Measurements from ENCODE around the gene FAM186B. TPM values are rescaled to one million over a fixed set of nuclear protein-coding genes. Genes with fewer than 3 reads are reported as not detected.

FAM186B gene
- total and polyA plus RNA-seq, 9 donors: 0.11 to 1.5 (median 0.73) TPM

- Histone ChIP-seq H3K36me3 (no peaks in the 10 kb centered on the region), H3K4me3 (no peak overlapping the region), H3K4me1 (ENCODE audit: insufficient read depth) (peaks cover 6% of the 10 kb centered on the region), H3K9me3 (no peaks in the 10 kb centered on the region), H3K27me3 (no peaks in the 10 kb centered on the region), H3K27ac (peak overlapping the region in 1 of 2 donors; percentile 44)
- WGBS, 3 donors: 19 to 35% (median 21%) methylated on average over 13 of the region's 13 CpGs
- TF ChIP-seq EP300 (IDR thresholded peaks at IDR 0.05): no peak
- no peak for TF ChIP-seq CTCF (IDR thresholded peaks at IDR 0.05)
- no peak for TF ChIP-seq POLR2A (IDR thresholded peaks at IDR 0.05)
- intact Hi-C loops (cut with DNase I): no loop called here
- peak; percentile 46 to 73 (median 66) for DNase-seq
These were observed 31.1 kb upstream of the FAM186B start for GRCh38 chr12:49636574-49636973.

GRCh38 chr12:49635656-49636055 lies 30.2 kb upstream of the FAM186B start:
- Histone ChIP-seq H3K9me3 (no peaks in the 10 kb centered on the region), H3K36me3 (no peaks in the 10 kb centered on the region), H3K4me1 (ENCODE audit: insufficient read depth) (peaks cover 6% of the 10 kb centered on the region), H3K27ac (no peak overlapping the region), H3K27me3 (no peaks in the 10 kb centered on the region), H3K4me3 (no peak overlapping the region)
- TF ChIP-seq POLR2A (IDR thresholded peaks at IDR 0.05): no peak
- TF ChIP-seq CTCF (IDR thresholded peaks at IDR 0.05): no peak
- no peak for TF ChIP-seq EP300 (IDR thresholded peaks at IDR 0.05)
- DNase-seq: no peak
- WGBS, 3 donors: 85 to 89% (median 86%) methylated on average over 4 of the region's 4 CpGs
- intact Hi-C loops (cut with DNase I): no loop called here

- peaks cover 6% of the 10 kb centered on the region for H3K4me1 ChIP-seq (ENCODE audit: insufficient read depth)
- intact Hi-C loops (cut with DNase I): no loop called here
- H3K36me3 ChIP-seq: no peaks in the 10 kb centered on the region
- no peak overlapping the region for H3K27ac ChIP-seq
- no peak overlapping the region for H3K4me3 ChIP-seq
- WGBS, 3 donors: 81 to 86% (median 84%) methylated on average over 9 of the region's 9 CpGs
- H3K27me3 ChIP-seq: no peaks in the 10 kb centered on the region
- no peaks in the 10 kb centered on the region for H3K9me3 ChIP-seq
- TF ChIP-seq EP300 (IDR thresholded peaks at IDR 0.05): no peak
- no peak for TF ChIP-seq POLR2A (IDR thresholded peaks at IDR 0.05)
- TF ChIP-seq CTCF (IDR thresholded peaks at IDR 0.05): no peak
- DNase-seq: no peak
These were observed 29.6 kb upstream of the FAM186B start for GRCh38 chr12:49635036-49635435.

- TF ChIP-seq EP300 (IDR thresholded peaks at IDR 0.05) (no peak), POLR2A (IDR thresholded peaks at IDR 0.05) (no peak), CTCF (IDR thresholded peaks at IDR 0.05) (no peak)
- Histone ChIP-seq H3K9me3 (no peaks in the 10 kb centered on the region), H3K36me3 (no peaks in the 10 kb centered on the region), H3K4me1 (ENCODE audit: insufficient read depth) (peaks cover 6% of the 10 kb centered on the region), H3K27ac (no peak overlapping the region), H3K4me3 (no peak overlapping the region), H3K27me3 (no peaks in the 10 kb centered on the region)
- intact Hi-C loops (cut with DNase I): no loop called here
- whole genome bisulfite sequencing, 3 donors: 86 to 93% (median 91%) methylated on average over 2 of the region's 2 CpGs
- DNase-seq: no peak
These were observed 28.4 kb upstream of the FAM186B start for GRCh38 chr12:49633703-49634345.
